WTC11 (cell line): ENCODE measurements around the gene NTRK3. TPM values are rescaled to one million over a fixed set of nuclear protein-coding genes. Genes with fewer than 3 reads are reported as not detected.

ENCODE experiments used
- ATAC-seq: fragments of 200-7000 bp; cut with Tn5 transposase; 2 replicates; pipeline ENCODE4 v1.10.0; 2021; ENCODE audit warnings: mild to moderate bottlenecking, moderate library complexity
- CTCF ChIA-PET: fragments of 300-600 bp; sonication (Branson Sonifier 250); formaldehyde crosslinking; loops from one replicate; lab custom pipeline; 2021; ENCODE audit warnings: antibody characterized with exemption; lab: Charles Lee
- POLR2A ChIA-PET: fragments of 350-600 bp; sonication (Branson Sonifier 250); formaldehyde crosslinking; loops from one replicate; lab custom pipeline; 2021; ENCODE audit warnings: antibody characterized with exemption; lab: Charles Lee
- DNase-seq: peaks from one replicate; pipeline ENCODE4 v3.0.0; 2021; ENCODE audit warnings: low spot score
- H3K27ac Mint-ChIP-seq: 2 replicates; pipeline ENCODE4 v1.8.0; 2021; ENCODE audit warnings: mixed read lengths
- H3K27me3 Mint-ChIP-seq: 2 replicates; pipeline ENCODE4 v1.8.0; 2021; ENCODE audit warnings: low read depth, mild to moderate bottlenecking, moderate library complexity, mixed read lengths
- H3K36me3 Mint-ChIP-seq: 2 replicates; pipeline ENCODE4 v1.8.0; 2021; ENCODE audit warnings: mixed read lengths
- H3K4me1 Mint-ChIP-seq: 2 replicates; pipeline ENCODE4 v1.8.0; 2022; ENCODE audit warnings: mixed read lengths
- H3K4me3 Mint-ChIP-seq: 2 replicates; pipeline ENCODE4 v1.8.0; 2021; ENCODE audit warnings: mild to moderate bottlenecking, moderate library complexity, mixed read lengths
- H3K9me3 Mint-ChIP-seq: 2 replicates; pipeline ENCODE4 v1.8.0; 2021; ENCODE audit warnings: mixed read lengths
- ATF6 ChIP-seq: sonication (generic); formaldehyde crosslinking; IDR thresholded peaks from 2 replicates; pipeline ENCODE4 v1.8.1; 2023; ENCODE audit warnings: mild to moderate bottlenecking, missing genetic modification reagents
- CREM ChIP-seq: sonication (generic); formaldehyde crosslinking; IDR thresholded peaks from 2 replicates; pipeline ENCODE4 v1.8.1; 2022; ENCODE audit warnings: mild to moderate bottlenecking, missing genetic modification reagents, moderate library complexity
- ERG ChIP-seq: fragments of 250-450 bp; sonication (Bioruptor Pico); IDR thresholded peaks from 2 replicates; pipeline ENCODE4 v1.8.0; 2021; ENCODE audit warnings: mild to moderate bottlenecking
- FOXJ3 ChIP-seq: sonication (generic); formaldehyde crosslinking; IDR thresholded peaks from 2 replicates; pipeline ENCODE4 v1.9.0; 2021; ENCODE audit warnings: missing genetic modification reagents, mild to moderate bottlenecking, borderline replicate concordance
- FOXP1 ChIP-seq: sonication (generic); formaldehyde crosslinking; IDR thresholded peaks from 2 replicates; pipeline ENCODE4 v1.8.0; 2022; ENCODE audit warnings: missing genetic modification reagents, mild to moderate bottlenecking, moderate library complexity, borderline replicate concordance
- GRHL2 ChIP-seq: fragments of 250-450 bp; sonication (Bioruptor Pico); IDR thresholded peaks from 2 replicates; pipeline ENCODE4 v1.8.0; 2022; ENCODE audit warnings: mild to moderate bottlenecking, moderate library complexity; ENCODE audit not compliant: insufficient replicate concordance, severe bottlenecking
- NFATC4 ChIP-seq: fragments of 250-450 bp; sonication (Bioruptor Pico); IDR thresholded peaks from 2 replicates; pipeline ENCODE4 v1.9.0; 2021; ENCODE audit warnings: mild to moderate bottlenecking
- NFE2L1 ChIP-seq: sonication (generic); formaldehyde crosslinking; IDR thresholded peaks from 2 replicates; pipeline ENCODE4 v1.8.1; 2023; ENCODE audit warnings: missing genetic modification reagents
- NR2C2 ChIP-seq: sonication (generic); formaldehyde crosslinking; IDR thresholded peaks from 2 replicates; pipeline ENCODE4 v1.8.0; 2022; ENCODE audit warnings: mild to moderate bottlenecking, missing genetic modification reagents
- NR3C1 ChIP-seq: sonication (generic); formaldehyde crosslinking; conservative IDR thresholded peaks from 2 replicates; pipeline ENCODE4 v1.8.1; 2023; ENCODE audit warnings: low read depth, mild to moderate bottlenecking, missing genetic modification reagents
- SMAD3 ChIP-seq: sonication (generic); formaldehyde crosslinking; IDR thresholded peaks from 2 replicates; pipeline ENCODE4 v1.8.0; 2022; ENCODE audit warnings: missing genetic modification reagents, mild to moderate bottlenecking, borderline replicate concordance
- ZMAT4 ChIP-seq: fragments of 250-450 bp; sonication (Bioruptor Pico); IDR thresholded peaks from 2 replicates; pipeline ENCODE4 v1.9.0; 2021; ENCODE audit warnings: mild to moderate bottlenecking
- ZNF121 ChIP-seq: sonication (generic); formaldehyde crosslinking; IDR thresholded peaks from 2 replicates; pipeline ENCODE4 v1.8.0; 2023; ENCODE audit warnings: missing genetic modification reagents
- ZNF281 ChIP-seq: sonication (generic); formaldehyde crosslinking; IDR thresholded peaks from 2 replicates; pipeline ENCODE4 v1.8.0; 2023; ENCODE audit warnings: mild to moderate bottlenecking, missing genetic modification reagents
- ZNF512 ChIP-seq: sonication (generic); formaldehyde crosslinking; IDR thresholded peaks from 2 replicates; pipeline ENCODE4 v1.8.1; 2022; ENCODE audit warnings: missing genetic modification reagents, borderline replicate concordance
- total RNA-seq: library from RNA; stranded (reverse); gene quantifications from 3 replicates; pipeline ENCODE4 v1.2.3, GENCODE V29; 2021
- TF ChIP-seq, protein P1 (sequence below): sonication (generic); formaldehyde crosslinking; IDR thresholded peaks from 2 replicates; pipeline ENCODE4 v1.8.1; 2023; ENCODE audit warnings: mild to moderate bottlenecking, moderate library complexity, missing genetic modification reagents
- TF ChIP-seq, protein P2 (sequence below): sonication (generic); formaldehyde crosslinking; IDR thresholded peaks from 2 replicates; pipeline ENCODE4 v1.8.0; 2022; ENCODE audit warnings: mild to moderate bottlenecking, missing genetic modification reagents
- TF ChIP-seq, protein P3 (sequence below): fragments of 250-450 bp; sonication (Bioruptor Pico); IDR thresholded peaks from 2 replicates; pipeline ENCODE4 v2.1.2; 2022; ENCODE audit warnings: mild to moderate bottlenecking, moderate library complexity
- TF ChIP-seq, protein P4 (sequence below): sonication (generic); formaldehyde crosslinking; IDR thresholded peaks from 2 replicates; pipeline ENCODE4 v1.8.1; 2023; ENCODE audit warnings: mild to moderate bottlenecking, missing genetic modification reagents, moderate library complexity

Gene NTRK3
- total RNA-seq, 1 experiment from 2014 or later = 12.3 TPM

- Mint-ChIP-seq H3K9me3 (peaks cover 7% of the 10 kb centered on the region), H3K27ac (no peak overlapping the region), H3K4me1 (no peaks in the 10 kb centered on the region), H3K36me3 (no peaks in the 10 kb centered on the region), H3K27me3 (peaks cover 2% of the 10 kb centered on the region; the same call in 1 of the 2 replicates), H3K4me3 (no peak overlapping the region)
- ChIA-PET POLR2A (no interaction called here), CTCF (no interaction called here)
- no peak for DNase-seq
- TF ChIP-seq ZNF512 (no peak), ERG (CRISPR knock-in tag) (no peak), SMAD3 (no peak), NR3C1 (CRISPR knock-in tag) (no peak), ZNF281 (no peak), ATF6 (CRISPR knock-in tag) (no peak), ZNF121 (no peak), NFATC4 (CRISPR knock-in tag) (no peak)
- TF ChIP-seq, protein P1, sequence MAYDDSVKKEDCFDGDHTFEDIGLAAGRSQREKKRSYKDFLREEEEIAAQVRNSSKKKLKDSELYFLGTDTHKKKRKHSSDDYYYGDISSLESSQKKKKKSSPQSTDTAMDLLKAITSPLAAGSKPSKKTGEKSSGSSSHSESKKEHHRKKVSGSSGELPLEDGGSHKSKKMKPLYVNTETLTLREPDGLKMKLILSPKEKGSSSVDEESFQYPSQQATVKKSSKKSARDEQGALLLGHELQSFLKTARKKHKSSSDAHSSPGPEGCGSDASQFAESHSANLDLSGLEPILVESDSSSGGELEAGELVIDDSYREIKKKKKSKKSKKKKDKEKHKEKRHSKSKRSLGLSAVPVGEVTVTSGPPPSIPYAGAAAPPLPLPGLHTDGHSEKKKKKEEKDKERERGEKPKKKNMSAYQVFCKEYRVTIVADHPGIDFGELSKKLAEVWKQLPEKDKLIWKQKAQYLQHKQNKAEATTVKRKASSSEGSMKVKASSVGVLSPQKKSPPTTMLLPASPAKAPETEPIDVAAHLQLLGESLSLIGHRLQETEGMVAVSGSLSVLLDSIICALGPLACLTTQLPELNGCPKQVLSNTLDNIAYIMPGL = no peak
- TF ChIP-seq, protein P2, sequence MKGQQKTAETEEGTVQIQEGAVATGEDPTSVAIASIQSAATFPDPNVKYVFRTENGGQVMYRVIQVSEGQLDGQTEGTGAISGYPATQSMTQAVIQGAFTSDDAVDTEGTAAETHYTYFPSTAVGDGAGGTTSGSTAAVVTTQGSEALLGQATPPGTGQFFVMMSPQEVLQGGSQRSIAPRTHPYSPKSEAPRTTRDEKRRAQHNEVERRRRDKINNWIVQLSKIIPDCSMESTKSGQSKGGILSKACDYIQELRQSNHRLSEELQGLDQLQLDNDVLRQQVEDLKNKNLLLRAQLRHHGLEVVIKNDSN = no peak
- TF ChIP-seq, protein P3, sequence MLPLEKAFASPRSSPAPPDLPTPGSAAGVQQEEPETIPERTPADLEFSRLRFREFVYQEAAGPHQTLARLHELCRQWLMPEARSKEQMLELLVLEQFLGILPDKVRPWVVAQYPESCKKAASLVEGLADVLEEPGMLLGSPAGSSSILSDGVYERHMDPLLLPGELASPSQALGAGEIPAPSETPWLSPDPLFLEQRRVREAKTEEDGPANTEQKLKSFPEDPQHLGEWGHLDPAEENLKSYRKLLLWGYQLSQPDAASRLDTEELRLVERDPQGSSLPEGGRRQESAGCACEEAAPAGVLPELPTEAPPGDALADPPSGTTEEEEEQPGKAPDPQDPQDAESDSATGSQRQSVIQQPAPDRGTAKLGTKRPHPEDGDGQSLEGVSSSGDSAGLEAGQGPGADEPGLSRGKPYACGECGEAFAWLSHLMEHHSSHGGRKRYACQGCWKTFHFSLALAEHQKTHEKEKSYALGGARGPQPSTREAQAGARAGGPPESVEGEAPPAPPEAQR (CRISPR knock-in tag) = no peak
- no peak for ATAC-seq
Measured at GRCh38 chr15:88060383-88060782, 196.2 kb downstream of the NTRK3 start.

- Mint-ChIP-seq H3K4me3 (no peak overlapping the region), H3K27me3 (peaks cover 2% of the 10 kb centered on the region; the same call in 1 of the 2 replicates), H3K27ac (no peak overlapping the region), H3K36me3 (no peaks in the 10 kb centered on the region), H3K4me1 (no peaks in the 10 kb centered on the region), H3K9me3 (peaks cover 5% of the 10 kb centered on the region)
- ATAC-seq = no peak
- DNase-seq = no peak
- ChIA-PET POLR2A (no interaction called here), CTCF (no interaction called here)
- TF ChIP-seq NFE2L1 (no peak), NR2C2 (CRISPR knock-in tag) (no peak), FOXP1 (CRISPR knock-in tag) (no peak), ZMAT4 (CRISPR knock-in tag) (no peak), NR3C1 (CRISPR knock-in tag) (no peak), FOXJ3 (CRISPR knock-in tag) (no peak), GRHL2 (no peak), CREM (no peak)
- TF ChIP-seq, protein P4, sequence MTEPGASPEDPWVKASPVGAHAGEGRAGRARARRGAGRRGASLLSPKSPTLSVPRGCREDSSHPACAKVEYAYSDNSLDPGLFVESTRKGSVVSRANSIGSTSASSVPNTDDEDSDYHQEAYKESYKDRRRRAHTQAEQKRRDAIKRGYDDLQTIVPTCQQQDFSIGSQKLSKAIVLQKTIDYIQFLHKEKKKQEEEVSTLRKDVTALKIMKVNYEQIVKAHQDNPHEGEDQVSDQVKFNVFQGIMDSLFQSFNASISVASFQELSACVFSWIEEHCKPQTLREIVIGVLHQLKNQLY (CRISPR knock-in tag) = no peak
Measured at GRCh38 chr15:88057836-88058235, 198.7 kb downstream of the NTRK3 start.
